HG03097 (cell line): ENCODE results near the gene LHX1.

Experiments used
- ATAC-seq: cut with Tn5 transposase; IDR thresholded peaks from one replicate; pipeline ENCODE4 v1.9.1; 2021; ENCODE audit not compliant: unreplicated experiment, low FRiP score

The LHX1 gene

DNA sequence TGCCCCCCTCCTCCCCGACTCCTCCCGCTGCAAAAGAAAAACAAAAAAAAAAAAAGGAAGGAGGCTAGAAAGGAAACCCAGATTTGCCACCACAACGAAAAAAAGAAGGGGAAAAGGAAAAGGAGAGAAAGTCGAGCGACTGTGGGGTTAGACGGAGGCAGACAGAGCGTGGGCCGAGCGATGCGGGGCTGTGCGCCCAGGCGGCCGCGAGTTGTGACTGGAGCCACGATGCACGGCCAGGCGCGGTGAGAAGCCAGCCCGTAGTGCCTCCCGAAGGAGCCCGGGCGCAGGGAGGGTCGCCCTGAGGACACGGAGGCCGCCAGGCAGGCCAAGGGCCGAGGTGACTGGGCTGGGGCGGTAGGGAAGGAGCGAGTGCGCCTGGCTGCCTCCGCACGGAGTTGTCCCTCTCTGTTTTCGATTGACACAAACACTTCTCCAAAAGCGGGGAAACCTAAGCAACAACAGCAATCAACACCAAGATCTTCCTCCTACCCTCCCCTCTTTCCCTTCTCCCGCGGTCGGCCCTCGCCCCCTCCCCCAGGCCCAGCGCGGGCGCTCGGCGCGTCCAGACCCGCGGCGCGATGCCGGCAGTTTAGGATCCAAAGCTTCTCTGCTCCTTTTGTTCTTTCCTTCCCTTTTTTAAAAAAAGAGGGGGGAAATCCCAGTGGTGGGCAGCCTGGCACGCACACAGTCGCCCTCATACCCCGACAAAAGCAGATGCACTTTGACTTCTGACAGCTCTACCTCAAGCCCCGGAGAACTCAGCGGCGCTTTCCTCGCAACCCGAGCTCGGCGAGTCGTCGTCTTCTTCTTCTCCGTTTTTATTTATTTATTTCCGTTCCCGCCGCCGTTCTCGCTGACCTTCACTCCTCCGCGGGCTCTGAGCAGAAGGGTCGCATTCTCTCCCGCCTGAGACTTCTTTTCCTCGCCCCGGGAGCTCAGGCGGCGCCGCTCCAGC is at the start of gene LHX1:
Gene LHX1, plus strand, starts transcription at position 475 of the 958 bp plus-strand sequence. CDS start 723 bp downstream, outside the sequence.
- ATAC-seq: no peak

DNA sequence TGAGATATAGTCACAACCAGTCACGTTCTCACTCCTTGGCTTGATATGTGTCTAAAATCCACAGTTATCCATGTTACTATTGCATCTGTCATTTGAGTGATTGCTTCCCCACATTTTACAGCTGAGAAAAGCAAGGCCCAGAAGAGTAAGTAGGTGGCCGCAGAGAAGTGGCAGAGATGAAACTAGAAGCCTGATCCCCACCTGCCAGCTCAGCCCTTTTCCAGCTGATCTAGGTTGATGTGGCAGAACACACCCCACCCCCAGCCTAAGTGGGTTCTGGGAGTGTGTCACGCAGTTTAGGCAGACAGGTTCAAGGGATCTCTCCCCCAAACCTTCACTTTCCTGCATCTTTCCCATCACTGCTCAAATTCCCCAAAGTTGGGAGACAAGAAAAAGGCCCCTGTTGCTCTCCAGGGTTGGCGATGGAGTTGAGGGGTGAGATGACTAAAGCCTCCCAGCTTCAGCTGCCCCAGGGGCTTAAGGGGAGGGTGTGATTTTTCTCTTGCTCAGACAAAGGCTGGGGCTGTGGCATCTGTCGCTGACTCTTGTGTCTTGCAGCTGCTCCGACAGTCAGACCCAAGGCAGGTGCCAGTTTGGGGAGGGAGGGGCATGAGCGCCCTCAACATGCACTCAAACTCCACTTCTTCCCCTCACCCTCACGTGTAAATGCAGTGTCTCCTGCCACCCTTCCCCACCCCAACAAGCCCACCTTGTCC is 48.9 kb upstream of the LHX1 start:
- ATAC-seq: no peak

DNA sequence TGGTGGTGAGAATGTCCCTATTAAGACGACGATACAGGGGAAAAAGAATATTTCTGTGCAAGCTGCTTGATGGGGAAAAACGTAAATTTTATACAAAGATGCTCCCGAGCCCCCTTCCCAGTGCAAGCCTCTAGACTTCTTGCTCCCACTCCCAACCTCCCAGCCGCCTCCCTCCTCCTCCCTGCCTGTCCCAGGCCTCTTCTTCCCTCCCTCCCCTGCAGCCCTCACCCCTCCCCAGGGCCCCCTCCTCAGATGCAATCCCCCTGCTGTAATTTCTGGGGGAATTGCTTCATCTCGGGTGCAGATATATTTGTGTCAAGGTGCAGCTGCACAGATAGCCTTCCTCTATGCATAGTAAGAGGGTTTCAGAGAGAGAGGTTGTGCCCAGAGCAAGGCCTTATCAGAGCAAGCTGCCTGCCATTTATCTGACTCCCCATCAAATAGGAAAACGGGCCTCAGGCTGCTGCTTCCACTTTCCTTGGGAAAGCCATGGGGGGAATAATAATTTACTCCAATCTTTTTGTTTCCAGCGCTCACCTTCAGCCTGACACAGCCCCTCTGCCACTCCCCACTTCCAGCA is 47.4 kb upstream of the LHX1 start:
- ATAC-seq: no peak

DNA sequence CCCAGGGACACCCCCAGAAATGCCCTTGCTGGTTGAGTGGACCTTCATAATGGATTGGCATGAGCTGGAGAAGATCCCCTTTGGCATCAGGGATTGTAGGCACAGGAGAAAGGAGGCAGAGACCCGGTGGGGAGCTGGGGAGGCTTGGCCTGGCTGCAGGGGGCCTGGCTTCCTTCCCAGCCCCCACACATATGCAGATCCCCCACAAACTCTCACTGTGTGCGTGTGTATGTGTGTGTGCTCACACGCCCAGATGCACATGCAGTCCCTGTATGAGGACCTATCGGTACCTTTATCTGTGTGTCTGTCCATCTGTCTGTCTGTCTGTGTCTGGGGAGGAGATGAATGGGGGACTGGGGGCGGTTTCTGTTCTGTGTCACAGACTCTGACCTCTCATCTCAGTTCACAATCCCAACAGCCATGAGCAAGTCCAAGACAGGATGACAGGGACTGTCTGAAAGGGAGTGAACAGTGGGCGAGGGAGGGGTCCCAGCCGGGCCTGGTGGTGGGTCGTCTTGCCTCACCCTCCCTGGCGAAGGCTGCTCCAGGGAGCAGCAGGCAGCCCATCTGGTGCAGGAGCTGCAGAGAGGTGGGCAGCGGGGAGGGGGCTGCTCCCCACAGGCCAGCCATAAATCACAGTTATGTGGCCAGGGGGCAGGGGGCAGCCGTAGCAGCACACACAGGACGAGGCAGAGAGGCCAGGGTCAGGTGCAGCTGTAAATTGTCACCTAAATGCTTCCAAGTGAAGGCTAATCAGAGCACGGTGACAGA is 46.7 kb upstream of the LHX1 start:
- no peak for ATAC-seq

DNA sequence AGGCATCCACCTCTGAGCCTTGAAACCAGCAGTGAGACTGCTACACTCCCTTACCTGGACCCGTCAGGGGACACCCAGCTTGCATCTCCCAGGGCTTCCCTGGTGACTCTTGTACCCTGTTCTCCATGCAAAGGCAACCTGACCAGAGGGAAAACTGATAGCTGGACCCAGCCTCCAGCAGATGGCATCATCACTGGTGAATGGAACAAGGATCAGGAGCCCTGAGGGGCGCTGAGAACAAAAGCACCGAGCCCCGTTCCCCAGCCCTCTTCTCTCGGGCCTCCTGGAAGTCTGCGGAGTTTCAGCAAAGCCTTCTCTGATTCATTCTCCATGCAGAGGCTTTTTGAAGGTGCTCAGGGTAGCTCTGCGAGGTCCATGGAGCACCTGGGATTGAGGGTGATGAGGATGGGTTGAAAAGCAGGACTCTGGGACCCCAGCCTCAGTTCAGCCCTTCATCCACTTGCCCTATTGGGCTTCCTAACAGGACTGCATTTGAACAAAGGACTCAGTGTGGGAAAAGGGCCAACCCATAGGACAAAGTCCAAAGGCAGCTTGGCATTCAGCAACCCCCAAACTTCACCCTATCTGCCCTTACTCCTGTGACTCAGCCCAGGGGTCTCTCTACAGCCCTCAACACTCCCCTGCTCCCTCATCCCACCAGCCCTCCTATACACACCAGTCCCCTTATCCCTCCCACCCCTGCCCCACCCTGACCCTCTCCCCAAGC is 45.0 kb upstream of the LHX1 start:
- ATAC-seq: no peak

DNA sequence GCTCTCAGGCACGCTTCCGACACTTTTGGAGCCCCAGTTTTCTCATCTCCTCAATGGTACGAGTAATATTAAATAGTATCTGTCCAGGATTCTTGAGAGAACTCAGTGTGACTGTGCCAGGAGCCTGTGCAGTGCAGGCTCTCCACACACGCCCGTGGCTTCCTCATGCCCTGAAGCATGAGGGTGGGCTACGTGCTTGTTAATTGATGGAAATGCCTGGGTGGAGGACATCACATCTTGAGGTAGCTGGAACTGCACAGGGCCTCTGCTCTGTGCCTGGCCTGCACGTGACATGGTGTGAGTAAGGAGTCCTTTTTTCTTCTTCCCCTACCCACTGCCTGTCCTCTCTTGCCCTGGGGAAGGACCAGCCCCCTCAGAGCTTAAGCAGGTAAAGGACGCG is 43.1 kb upstream of the LHX1 start:
- ATAC-seq: no peak

DNA sequence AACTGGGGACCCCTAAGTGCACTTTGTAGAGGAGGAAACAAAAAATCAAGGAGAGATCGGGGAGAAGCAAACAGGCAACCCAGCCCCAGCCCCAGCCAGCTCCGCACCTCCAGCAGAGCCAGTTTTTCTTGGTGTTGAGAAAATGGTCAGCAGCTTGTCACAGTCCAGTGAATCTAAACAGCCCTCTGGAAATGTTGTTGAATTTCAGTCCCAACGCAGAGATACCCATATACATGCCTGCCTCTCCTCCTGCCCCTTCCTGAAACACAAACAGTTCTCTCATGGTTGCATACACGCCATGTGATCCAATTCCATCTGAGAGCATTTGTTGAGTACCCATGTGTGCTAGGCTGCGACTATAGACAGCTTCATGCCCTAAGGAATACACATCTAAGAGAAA is 42.4 kb upstream of the LHX1 start:
- ATAC-seq: no peak

DNA sequence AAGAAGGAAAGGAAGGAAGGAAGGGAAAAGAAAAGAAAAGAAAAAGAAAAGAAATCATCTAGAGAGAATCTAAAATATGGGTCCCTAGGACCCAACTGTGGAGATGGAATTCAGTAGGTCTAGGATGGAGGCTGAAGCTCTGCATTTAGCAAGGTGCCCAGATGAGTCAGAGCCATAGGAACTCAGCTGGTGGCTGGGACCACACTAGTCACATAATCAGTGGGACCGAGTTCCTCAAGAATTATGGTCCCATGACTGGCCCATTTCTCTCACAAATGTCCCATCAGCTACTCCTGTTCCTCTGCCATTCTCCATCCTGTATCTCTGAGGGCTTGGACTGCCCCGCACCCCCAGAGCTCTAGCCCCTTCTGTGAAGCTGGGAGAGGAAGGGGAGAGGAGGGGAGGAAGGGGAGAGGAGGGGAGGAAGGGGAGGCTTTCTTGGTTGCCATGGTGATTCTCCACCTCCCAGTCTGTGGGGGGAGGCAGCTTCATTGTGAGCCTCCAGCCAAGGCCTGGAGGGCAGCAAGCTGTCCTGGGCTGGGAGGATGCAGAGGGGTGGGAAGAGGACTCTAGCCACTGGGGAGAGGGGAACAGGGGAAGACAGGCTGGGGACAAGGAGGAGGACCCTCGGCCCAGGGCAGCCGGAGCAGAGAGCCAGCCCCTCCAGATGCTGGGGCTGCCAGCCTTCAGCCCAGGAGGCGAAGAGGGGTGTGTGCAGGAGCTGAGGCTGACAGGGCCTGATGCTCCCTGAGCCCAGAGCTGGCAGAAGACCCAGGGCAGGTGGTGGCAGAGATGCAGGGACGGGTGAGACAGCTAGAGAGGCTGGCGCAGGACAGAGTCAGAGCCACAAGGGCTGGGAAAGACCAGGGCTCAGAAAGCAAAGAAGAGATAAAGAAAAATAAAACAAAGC is 37.8 kb upstream of the LHX1 start:
- ATAC-seq: no peak

DNA sequence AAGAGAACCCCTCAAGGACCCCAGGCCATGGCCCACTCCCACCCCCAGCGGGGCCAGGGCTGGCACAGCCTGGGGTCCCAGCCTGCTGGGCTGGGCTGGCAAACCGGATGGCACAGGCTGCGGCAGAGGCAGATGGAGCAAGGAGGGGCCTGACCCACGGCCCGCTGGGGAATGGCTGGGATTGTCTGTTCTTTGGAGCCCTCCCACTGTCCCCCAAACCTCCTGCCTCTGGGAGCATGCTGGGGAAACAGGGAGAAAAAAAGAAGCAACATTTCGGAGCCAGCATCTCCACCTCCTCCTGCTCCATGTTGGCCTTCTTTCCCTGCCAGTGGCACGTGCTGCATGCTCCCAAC is 37.1 kb upstream of the LHX1 start:
- ATAC-seq: no peak

DNA sequence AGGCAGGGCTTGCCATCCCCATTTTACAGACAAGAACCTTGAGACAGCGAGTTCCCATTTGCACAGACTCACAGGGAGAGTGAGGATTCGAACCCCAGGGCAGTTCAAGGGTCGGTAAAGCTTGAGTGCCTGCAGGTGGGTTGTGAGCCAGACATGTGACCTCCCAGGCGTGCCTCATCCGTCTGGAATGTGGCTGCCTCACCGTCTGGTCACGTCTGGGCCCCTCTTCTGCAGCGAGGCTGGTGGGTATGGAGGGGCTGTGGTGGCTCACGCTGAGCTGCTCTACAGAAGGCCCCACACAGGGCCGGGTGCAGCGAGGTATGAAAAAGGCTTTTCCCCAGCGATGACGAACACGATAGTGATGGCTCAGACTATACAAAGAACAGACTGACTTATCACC is 35.8 kb upstream of the LHX1 start:
- no peak for ATAC-seq

DNA sequence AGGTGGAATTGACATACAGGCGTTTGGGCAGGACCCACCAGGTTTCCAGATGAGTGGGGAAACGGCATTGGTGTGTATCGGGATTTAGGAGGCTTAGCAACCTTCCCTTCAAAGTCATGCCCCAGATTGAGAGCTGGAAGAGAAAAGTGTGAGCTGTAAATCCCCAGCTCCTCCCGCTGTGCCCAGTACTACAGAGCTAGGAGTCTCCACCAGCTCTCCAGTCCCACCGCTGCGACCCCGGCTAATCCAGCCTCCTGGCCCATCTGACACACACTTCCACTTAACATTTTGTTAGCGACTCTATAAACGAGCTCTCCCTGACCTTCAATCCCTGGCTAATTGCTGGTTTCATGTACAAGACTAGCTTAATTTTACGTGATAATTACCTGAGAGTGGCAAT is 29.9 kb upstream of the LHX1 start:
- no peak for ATAC-seq

DNA sequence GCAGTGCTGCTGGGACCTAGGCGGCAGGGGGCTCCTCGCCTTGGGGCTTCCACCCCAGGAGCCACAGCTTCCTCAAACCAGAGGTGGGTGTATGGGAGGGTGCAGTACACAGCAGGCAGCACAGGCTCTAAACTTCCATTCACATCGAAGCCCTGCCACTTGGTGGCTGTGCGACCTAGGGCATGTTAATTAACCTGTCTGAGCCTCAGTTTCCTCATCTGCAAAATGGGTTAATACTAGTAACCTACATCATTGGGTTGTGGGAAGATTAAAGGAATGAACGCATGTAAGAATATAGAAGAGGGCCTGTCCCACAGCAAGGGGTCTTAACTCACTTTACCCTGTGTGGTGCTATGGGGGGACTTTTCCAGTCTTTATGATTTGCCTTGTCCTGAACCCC is 26.8 kb upstream of the LHX1 start:
- ATAC-seq: no peak

DNA sequence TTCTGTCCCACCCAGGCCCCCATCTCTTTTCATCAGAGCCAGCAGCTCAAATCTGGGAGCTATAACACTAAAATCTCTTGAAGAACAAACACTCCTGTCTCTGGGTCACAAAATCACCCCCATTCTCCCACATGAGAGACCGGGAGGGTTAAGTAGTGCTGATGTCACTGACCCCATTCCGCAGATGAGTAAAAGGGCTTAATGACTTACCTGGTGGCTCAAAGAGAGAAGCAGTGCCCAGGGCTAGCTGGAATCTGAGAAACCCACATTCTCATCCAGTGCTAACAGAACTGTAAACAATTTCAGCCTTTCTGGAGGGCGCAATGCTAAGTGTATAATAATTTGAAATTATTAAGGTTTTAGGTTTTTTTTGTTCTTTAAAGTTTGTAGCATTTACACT is 26.3 kb upstream of the LHX1 start:
- no peak for ATAC-seq

DNA sequence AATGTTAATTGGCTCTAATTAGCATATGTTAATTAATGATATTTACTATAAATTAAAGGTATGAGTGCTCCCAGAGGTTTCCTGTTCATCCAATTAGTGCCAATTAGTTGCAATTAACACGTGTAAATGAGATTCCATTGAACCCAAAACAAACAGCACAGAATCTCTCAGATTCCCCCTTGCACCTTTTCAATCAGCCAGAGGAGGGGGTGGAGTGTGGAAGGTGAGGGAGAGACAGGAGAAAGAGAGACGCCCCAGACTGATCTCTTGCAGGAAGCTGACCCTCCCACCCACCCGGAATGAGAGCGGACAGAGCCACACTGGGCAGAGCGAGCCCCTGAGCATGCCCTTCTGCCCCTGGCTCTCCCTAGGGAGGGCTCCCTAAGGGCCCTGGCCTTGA is 24.1 kb upstream of the LHX1 start:
- ATAC-seq: no peak

DNA sequence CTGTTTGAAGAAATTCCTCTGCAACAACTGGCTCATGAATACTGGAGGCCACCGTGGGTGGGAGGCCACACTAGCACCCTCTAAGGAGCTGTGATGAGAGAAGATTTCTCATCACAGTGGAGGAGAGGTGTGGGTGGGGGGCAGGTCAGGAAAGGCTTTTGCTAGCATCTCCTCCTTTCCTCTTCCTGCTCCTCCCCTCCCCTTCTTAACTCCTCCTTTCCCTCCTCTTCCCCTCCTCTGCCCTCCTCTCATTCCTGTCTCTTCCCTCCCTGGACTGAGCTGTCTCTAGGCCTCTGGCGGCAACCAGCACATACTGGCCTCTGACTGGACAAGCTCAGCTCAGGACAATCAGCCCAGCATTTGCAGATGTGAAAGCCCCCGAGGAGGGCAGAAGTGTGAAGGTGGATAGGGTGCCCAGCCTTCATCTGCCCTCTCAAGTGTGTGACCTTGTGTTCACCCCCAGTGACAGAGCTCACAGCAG is 19.0 kb upstream of the LHX1 start:
- ATAC-seq: no peak

DNA sequence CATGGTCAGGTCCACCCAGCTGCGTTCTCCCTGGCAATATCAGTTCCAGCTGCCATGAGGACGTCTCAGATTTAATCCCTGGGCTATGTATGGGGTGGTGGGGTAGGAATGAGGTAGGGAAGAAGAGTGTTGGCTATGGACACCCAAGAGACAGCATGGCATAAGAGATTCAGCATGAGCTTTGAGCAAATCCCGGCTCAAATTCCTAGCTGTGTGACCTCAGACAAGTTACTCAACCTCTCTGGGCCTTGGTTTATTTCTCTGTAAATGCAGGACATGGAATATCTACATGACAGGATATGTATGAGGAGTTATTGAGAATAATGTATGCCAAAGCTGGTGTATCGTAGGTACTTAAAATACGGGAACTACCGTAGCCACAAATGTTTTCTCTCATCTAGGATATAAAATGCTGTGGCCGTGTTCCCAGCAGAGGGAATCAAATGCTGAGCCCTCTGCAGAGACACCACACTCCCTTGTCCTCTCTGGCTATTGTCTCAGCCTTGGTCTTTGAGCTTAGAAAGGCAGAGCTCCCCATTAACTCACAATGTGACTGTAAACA is 17.8 kb upstream of the LHX1 start:
- no peak for ATAC-seq

DNA sequence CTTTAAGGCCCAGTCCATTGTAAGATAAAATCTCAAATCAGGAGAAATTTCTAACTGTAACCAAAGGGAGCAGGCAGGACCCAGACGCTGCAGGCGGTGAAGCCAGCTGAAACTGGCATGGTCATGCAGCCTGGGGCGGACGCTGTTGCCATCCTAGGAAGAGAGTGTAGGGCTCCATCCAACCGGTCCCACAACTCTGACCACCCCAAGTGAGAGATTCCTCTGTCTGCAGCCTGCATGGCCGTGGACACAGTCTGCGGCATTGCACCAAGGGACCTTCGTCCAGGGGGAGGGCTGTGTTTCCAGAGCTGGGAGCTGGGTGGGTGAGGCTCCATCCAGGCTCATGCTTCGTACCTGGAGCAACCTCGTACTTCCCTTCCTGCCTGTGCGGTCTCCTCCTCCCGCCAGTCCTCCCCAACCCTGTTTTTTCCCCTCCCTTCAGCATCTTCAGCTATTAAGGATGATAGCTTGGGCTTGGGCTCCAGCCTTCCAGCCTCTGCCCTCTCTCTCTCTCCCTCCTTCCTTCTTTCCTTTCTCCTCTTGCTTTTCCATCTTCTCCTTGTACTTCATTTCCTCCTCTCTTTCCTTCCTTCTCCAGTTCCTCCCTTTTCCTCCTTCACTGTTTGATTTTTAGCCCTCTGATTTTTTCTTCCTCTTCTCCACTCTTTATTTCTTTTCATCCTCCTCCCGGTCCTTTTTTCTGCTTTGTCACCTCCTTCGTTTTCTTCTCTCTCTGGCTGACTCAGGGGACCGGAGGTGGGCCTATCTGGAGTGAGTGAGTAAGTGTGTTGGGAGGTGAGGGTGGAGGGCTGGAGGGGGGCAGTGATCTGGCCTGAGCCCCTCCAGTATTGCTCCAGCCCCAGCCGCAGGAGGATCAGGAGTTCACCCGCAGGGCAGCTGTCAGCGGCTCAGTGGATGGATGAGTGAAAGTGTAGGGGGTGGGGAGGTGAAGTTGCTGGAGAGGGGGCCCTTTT is 17.0 kb upstream of the LHX1 start:
- ATAC-seq: no peak
